ENCODE results near the gene NPHS1. TPM values are rescaled to one million over a fixed set of nuclear protein-coding genes. Genes with fewer than 3 reads are reported as not detected.

Gene NPHS1
- total and polyA plus RNA-seq, 2 donors (not counting 1 experiment from before 2014, with no cell fraction given) = not detected

DNA sequence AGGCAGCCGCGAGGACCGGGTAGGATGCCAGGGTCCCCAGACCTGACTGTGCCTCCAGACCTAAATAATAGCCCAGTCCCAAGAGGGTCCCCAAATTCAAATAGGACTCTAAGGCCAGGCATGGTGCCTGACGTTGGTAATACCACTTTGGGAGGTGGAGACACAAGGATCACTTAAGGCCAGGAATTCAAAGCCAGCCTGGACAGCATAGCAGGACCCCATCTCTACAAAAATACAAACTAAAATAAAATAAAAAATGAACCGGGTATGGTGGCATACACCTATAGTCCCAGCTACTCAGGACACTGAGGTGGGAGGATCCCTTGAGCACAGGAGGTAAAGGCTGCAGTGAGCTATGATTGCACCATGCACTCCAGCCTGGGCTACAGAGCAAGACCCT lies 10.7 kb upstream of the NPHS1 start:
- Histone ChIP-seq H3K27me3 (ENCODE audit: control insufficient read depth, insufficient read depth, low read length) (peaks cover 43% of the 10 kb centered on the region), H3K4me1 (ENCODE audit: control insufficient read depth, extremely low read depth, insufficient read depth, low read length) (no peaks in the 10 kb centered on the region), H4K20me1 (ENCODE audit: control insufficient read depth, extremely low read depth, insufficient read depth, low read length) (no peaks in the 10 kb centered on the region), H3K9ac (ENCODE audit: insufficient read depth, low read length) (no peak overlapping the region), H3K4me3 (replicated peaks in 1 of 4; ENCODE audit: control extremely low read depth in 1 of 4, insufficient read depth in 1 of 4, low read depth in 3 of 4, low read length in 4 of 4) (no peak overlapping the region), H3K4me2 (ENCODE audit: extremely low read depth, insufficient read depth, low read length) (no peak overlapping the region), H2AFZ (ENCODE audit: low read length) (no peak overlapping the region), H3K27ac (ENCODE audit: insufficient read depth, low read length) (no peak overlapping the region), H3K79me2 (ENCODE audit: control insufficient read depth, insufficient read depth, low read length) (no peaks in the 10 kb centered on the region), H3K36me3 (ENCODE audit: control insufficient read depth, insufficient read depth, low read length) (no peaks in the 10 kb centered on the region), H3K9me3 (ENCODE audit: control insufficient read depth, insufficient read depth, low read depth, low read length) (no peaks in the 10 kb centered on the region)
- no peak for DNase-seq (ENCODE audit: low read depth in 2 of 2)
- TF ChIP-seq CTCF (conservative IDR thresholded peaks at IDR 0.05 in 1 of 2, IDR thresholded peaks at IDR 0.05 in 1 of 2; ENCODE audit: low read depth in 1 of 2, low read length in 2 of 2) (no peak), EZH2 (IDR thresholded peaks at IDR 0.05; ENCODE audit: low read length, missing control alignments) (no peak)

GRCh38 chr19:35862528-35862927 lies 10.2 kb upstream of the NPHS1 start:
- Histone ChIP-seq H3K9me3 (ENCODE audit: control insufficient read depth, insufficient read depth, low read depth, low read length) (no peaks in the 10 kb centered on the region), H3K27ac (ENCODE audit: insufficient read depth, low read length) (no peak overlapping the region), H3K9ac (ENCODE audit: insufficient read depth, low read length) (no peak overlapping the region), H3K4me2 (ENCODE audit: extremely low read depth, insufficient read depth, low read length) (no peak overlapping the region), H4K20me1 (ENCODE audit: control insufficient read depth, extremely low read depth, insufficient read depth, low read length) (no peaks in the 10 kb centered on the region), H2AFZ (ENCODE audit: low read length) (no peak overlapping the region), H3K4me3 (replicated peaks in 1 of 4; ENCODE audit: control extremely low read depth in 1 of 4, insufficient read depth in 1 of 4, low read depth in 3 of 4, low read length in 4 of 4) (no peak overlapping the region), H3K36me3 (ENCODE audit: control insufficient read depth, insufficient read depth, low read length) (no peaks in the 10 kb centered on the region), H3K79me2 (ENCODE audit: control insufficient read depth, insufficient read depth, low read length) (no peaks in the 10 kb centered on the region), H3K27me3 (ENCODE audit: control insufficient read depth, insufficient read depth, low read length) (peaks cover 38% of the 10 kb centered on the region), H3K4me1 (ENCODE audit: control insufficient read depth, extremely low read depth, insufficient read depth, low read length) (no peaks in the 10 kb centered on the region)
- TF ChIP-seq EZH2 (IDR thresholded peaks at IDR 0.05; ENCODE audit: low read length, missing control alignments) = no peak
- TF ChIP-seq CTCF (conservative IDR thresholded peaks at IDR 0.05 in 1 of 2, IDR thresholded peaks at IDR 0.05 in 1 of 2; ENCODE audit: low read depth in 1 of 2, low read length in 2 of 2) = no peak
- DNase-seq (ENCODE audit: low read depth in 2 of 2) = no peak

DNA sequence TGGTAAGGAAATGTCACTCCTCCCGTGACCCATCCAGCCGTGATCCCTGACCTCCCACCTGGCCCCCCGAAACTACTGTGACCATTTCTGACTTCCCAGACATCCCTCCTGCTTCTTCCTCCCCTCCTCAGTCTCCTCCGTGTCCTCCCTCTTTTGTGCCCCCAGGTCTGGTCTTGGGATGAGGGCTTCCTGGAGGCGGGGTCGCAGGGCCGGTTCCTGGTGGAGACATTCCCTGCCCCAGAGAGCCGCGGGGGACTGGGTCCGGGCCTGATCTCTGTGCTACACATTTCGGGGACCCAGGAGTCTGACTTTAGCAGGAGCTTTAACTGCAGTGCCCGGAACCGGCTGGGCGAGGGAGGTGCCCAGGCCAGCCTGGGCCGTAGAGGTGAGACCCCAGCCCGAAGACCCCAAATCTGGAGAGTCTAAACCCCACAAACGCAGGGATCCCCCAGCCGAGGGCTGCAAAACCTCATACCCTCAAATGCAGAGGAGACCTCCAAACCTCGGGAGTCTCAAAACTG lies 9.4 kb upstream of the NPHS1 start:
- H2AFZ ChIP-seq (ENCODE audit: low read length) = no peak overlapping the region
- H3K27me3 ChIP-seq (ENCODE audit: control insufficient read depth, insufficient read depth, low read length) = peaks cover 37% of the 10 kb centered on the region
- DNase-seq (ENCODE audit: low read depth in 2 of 2) = no peak
- no peaks in the 10 kb centered on the region for H3K9me3 ChIP-seq (ENCODE audit: control insufficient read depth, insufficient read depth, low read depth, low read length)
- no peak overlapping the region for H3K27ac ChIP-seq (ENCODE audit: insufficient read depth, low read length)
- H3K79me2 ChIP-seq (ENCODE audit: control insufficient read depth, insufficient read depth, low read length) = no peaks in the 10 kb centered on the region
- H3K4me2 ChIP-seq (ENCODE audit: extremely low read depth, insufficient read depth, low read length) = no peak overlapping the region
- H4K20me1 ChIP-seq (ENCODE audit: control insufficient read depth, extremely low read depth, insufficient read depth, low read length) = no peaks in the 10 kb centered on the region
- H3K4me1 ChIP-seq (ENCODE audit: control insufficient read depth, extremely low read depth, insufficient read depth, low read length) = no peaks in the 10 kb centered on the region
- no peaks in the 10 kb centered on the region for H3K36me3 ChIP-seq (ENCODE audit: control insufficient read depth, insufficient read depth, low read length)
- no peak overlapping the region for H3K9ac ChIP-seq (ENCODE audit: insufficient read depth, low read length)
- TF ChIP-seq EZH2 (IDR thresholded peaks at IDR 0.05; ENCODE audit: low read length, missing control alignments) (no peak), CTCF (conservative IDR thresholded peaks at IDR 0.05 in 1 of 2, IDR thresholded peaks at IDR 0.05 in 1 of 2; ENCODE audit: low read depth in 1 of 2, low read length in 2 of 2) (no peak)
- H3K4me3 ChIP-seq (replicated peaks in 1 of 4; ENCODE audit: control extremely low read depth in 1 of 4, insufficient read depth in 1 of 4, low read depth in 3 of 4, low read length in 4 of 4) = no peak overlapping the region
